Measurements from ENCODE around the gene KPNA5. TPM values are rescaled to one million over a fixed set of nuclear protein-coding genes. Genes with fewer than 3 reads are reported as not detected.
A peak's percentile ranks its signal among the peaks of the same experiment; 100 is the strongest.

Gene KPNA5
- total RNA-seq, 1 experiment from 2014 or later, result 10.5 TPM

DNA sequence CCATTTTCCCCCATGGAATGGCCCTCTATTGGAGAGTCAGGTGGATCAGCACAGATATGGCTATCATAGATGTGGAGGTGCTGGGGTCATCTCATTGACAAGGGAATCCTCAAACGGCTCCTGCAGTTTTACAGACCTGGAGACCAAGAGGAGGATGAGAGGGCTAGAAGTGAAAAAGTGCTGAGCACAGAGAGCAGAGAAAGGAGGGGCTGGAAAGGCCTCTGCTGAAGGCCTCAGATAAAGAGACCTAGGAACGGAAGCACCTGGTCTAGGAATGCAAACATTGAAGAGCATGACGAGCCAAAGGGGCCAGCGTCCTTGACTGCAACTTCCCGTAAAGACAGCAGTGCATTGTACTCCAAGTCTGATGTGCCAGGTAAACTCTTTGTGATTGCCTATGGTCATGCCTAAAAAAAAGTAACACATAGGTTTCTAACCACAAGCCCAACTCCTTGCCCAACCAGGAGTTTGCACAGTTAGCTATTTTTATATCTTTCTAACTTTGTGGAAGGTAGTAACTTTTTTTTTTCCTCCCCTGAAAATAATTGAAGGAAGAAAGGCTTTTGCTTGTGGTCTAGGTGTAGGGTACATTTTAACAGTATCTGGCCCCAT, 49.5 kb upstream of the KPNA5 start:
- Histone ChIP-seq H2BK5ac (ENCODE audit: insufficient read length, low read length) (no peak overlapping the region), H3K23me2 (ENCODE audit: insufficient read length, low read depth, low read length, poor library complexity, severe bottlenecking) (no peaks in the 10 kb centered on the region), H4K8ac (replicated peaks; ENCODE audit: insufficient read length, low read depth, low read length) (no peak overlapping the region), H2BK20ac (ENCODE audit: low read depth, low read length, poor library complexity, severe bottlenecking) (no peak overlapping the region), H3K9ac (ENCODE audit: extremely low read depth, insufficient read length, low read length) (no peak overlapping the region), H3K27ac (ENCODE audit: insufficient read length, low read depth, low read length) (no peak overlapping the region), H2AFZ (ENCODE audit: low read length) (no peak overlapping the region), H2AK5ac (ENCODE audit: insufficient read length, low read length) (no peak overlapping the region), H2BK12ac (ENCODE audit: insufficient read length, low read depth, low read length) (no peak overlapping the region), H3K79me2 (ENCODE audit: insufficient read depth, low read length) (no peaks in the 10 kb centered on the region), H3K14ac (ENCODE audit: insufficient read depth, low read length) (no peak overlapping the region), H4K20me1 (ENCODE audit: control insufficient read depth, insufficient read depth, insufficient read length) (no peaks in the 10 kb centered on the region), H3K4ac (ENCODE audit: low read depth, low read length) (no peak overlapping the region), H2BK120ac (ENCODE audit: low read depth, low read length, poor library complexity, severe bottlenecking) (no peak overlapping the region), H3T11ph (ENCODE audit: low read length) (no peak overlapping the region), H3K56ac (ENCODE audit: insufficient read length, low read depth, low read length) (no peak overlapping the region), H3K27me3 (ENCODE audit: insufficient read depth, low read length) (no peaks in the 10 kb centered on the region), H3K79me1 (ENCODE audit: insufficient read depth, low read depth, low read length, poor library complexity, severe bottlenecking) (no peaks in the 10 kb centered on the region), H3K4me1 (ENCODE audit: insufficient read depth, low read length) (no peaks in the 10 kb centered on the region), H4K91ac (ENCODE audit: insufficient read length, low read depth, low read length) (no peak overlapping the region), H3K18ac (ENCODE audit: insufficient read length, low read depth, low read length) (no peak overlapping the region), H3K9me3 (ENCODE audit: control insufficient read depth, low read depth, low read length) (no peaks in the 10 kb centered on the region), H3K23ac (ENCODE audit: insufficient read length, low read depth, low read length) (no peak overlapping the region), H2BK15ac (ENCODE audit: low read depth, low read length) (no peak overlapping the region), H4K5ac (ENCODE audit: insufficient read length, low read depth, low read length) (no peak overlapping the region), H3K4me2 (ENCODE audit: insufficient read depth, insufficient read length, low read length) (no peak overlapping the region)
- TF ChIP-seq, protein P1, sequence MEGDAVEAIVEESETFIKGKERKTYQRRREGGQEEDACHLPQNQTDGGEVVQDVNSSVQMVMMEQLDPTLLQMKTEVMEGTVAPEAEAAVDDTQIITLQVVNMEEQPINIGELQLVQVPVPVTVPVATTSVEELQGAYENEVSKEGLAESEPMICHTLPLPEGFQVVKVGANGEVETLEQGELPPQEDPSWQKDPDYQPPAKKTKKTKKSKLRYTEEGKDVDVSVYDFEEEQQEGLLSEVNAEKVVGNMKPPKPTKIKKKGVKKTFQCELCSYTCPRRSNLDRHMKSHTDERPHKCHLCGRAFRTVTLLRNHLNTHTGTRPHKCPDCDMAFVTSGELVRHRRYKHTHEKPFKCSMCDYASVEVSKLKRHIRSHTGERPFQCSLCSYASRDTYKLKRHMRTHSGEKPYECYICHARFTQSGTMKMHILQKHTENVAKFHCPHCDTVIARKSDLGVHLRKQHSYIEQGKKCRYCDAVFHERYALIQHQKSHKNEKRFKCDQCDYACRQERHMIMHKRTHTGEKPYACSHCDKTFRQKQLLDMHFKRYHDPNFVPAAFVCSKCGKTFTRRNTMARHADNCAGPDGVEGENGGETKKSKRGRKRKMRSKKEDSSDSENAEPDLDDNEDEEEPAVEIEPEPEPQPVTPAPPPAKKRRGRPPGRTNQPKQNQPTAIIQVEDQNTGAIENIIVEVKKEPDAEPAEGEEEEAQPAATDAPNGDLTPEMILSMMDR (conservative IDR thresholded peaks at IDR 0.05), result no peak
- peak; percentile 41 for DNase-seq
- no CpG with 5 or more reads among the region's 5 CpGs for WGBS (ENCODE audit: extremely low coverage, insufficient read length, low lambda C conversion rate)
- Mint-ChIP-seq H3K27ac (peak overlapping the region in 2 of 3 experiments; percentile 77 to 91; a peak in 3 of 7 replicates), H3K27me3 (ENCODE audit: low read depth) (no peaks in the 10 kb centered on the region; the same call in 1 of the 2 replicates), H3K9me3 (no peaks in the 10 kb centered on the region), H3K4me1 (no peaks in the 10 kb centered on the region), H3K36me3 (ENCODE audit: insufficient read depth in 1 of 3, low read depth in 3 of 3) (peaks cover 0 to 14% (median 5%) of the 10 kb centered on the region in 3 experiments; a peak in 5 of 7 replicates), H3K4me3 (no peak overlapping the region)

Measured in H9 (cell line).